ENCODE data around the gene PIGC.

GRCh38 chr1:172453607-172454006 lies 9.7 kb upstream of the PIGC start:
- TF ChIP-seq EZH2phosphoT487 (IDR thresholded peaks at IDR 0.05; ENCODE audit: insufficient read depth, low read depth) (no peak), EZH2 (IDR thresholded peaks at IDR 0.05; ENCODE audit: insufficient read depth, poor library complexity, severe bottlenecking) (no peak)
